ENCODE measurements around the gene ZMYND10.

DNA sequence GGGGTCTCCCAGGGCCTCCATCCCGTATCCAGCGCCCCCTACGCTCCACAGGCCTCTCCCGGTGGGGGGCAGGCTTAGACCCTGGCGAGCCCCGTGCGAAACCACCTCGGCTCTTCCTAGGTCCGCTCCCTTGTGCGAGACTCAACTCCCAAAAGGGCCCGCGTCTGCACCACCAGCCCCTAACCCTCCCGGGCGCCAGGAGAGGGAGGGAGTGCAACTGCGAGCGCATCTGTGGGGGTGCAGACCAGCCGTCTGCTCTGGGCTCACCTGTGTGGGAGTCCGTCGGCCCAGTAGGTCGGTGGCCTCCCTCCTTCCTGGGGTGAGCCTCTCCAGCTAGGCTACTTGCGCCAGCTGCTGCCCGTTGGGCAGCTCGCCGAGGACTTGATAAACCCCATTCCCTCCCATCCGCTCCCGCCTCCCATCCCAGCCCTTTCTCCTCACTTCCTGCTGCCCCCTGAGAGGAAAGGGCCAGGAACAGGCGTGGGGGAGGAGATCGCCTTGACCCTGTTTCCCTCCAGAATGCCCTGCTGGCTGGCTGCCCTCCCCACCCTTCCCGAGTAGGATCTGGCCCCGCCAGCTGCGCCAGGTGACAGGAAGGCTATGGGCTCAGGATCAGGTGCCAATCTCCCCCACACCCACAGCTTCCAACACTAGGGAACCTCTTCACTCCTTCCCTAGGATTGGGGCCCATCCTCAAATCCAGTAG, 23.0 kb downstream of the ZMYND10 start, which contains the start of gene HYAL2:
- TF ChIP-seq, protein P1, sequence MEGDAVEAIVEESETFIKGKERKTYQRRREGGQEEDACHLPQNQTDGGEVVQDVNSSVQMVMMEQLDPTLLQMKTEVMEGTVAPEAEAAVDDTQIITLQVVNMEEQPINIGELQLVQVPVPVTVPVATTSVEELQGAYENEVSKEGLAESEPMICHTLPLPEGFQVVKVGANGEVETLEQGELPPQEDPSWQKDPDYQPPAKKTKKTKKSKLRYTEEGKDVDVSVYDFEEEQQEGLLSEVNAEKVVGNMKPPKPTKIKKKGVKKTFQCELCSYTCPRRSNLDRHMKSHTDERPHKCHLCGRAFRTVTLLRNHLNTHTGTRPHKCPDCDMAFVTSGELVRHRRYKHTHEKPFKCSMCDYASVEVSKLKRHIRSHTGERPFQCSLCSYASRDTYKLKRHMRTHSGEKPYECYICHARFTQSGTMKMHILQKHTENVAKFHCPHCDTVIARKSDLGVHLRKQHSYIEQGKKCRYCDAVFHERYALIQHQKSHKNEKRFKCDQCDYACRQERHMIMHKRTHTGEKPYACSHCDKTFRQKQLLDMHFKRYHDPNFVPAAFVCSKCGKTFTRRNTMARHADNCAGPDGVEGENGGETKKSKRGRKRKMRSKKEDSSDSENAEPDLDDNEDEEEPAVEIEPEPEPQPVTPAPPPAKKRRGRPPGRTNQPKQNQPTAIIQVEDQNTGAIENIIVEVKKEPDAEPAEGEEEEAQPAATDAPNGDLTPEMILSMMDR (conservative IDR thresholded peaks at IDR 0.05; ENCODE audit: low read length): no peak
- TF ChIP-seq EZH2phosphoT487 (IDR thresholded peaks at IDR 0.05; ENCODE audit: borderline replicate concordance): no peak
